Posterior vena cava (tissue), 2 donors: ENCODE data around the gene BRD1. TPM values are rescaled to one million over a fixed set of nuclear protein-coding genes. Genes with fewer than 3 reads are reported as not detected.
A peak's percentile ranks its signal among the peaks of the same experiment; 100 is the strongest.
"Not testable (repeated sequence)": the region's sequence is repeated elsewhere in the genome, so short reads cannot be mapped to it uniquely, and the experiment has no call there.

Source experiments
- DNase-seq: peaks from one replicate; pipeline ENCODE4 v3.0.0-alpha.2; 2020; ENCODE audit warnings: low spot score
- intact Hi-C, 2 donors: fragments of 100-400 bp; cut with DNase I; formaldehyde crosslinking; loops; one replicate each; pipeline versions ENCODE4 v1.14.1 to v1.14.2; 2022 to 2023
- total RNA-seq, 2 donors: library from RNA; stranded (reverse); fragmentation: NEBNext Ultra II Directional; extraction: Animal tissue kit (Norgen Biotek cat#: 25700); gene quantifications; one replicate each; pipeline ENCODE4 v1.2.1, GENCODE V29; 2021
- donor health status: DM: yes; HTN: yes; CAD: no.
- donor health status: DM: yes; HTN: yes; CAD: no.

Gene BRD1
- total RNA-seq, 2 donors from 2014 or later, result 20.8 to 21.7 TPM

- DNase-seq, result peak; percentile 74
Measured at GRCh38 chr22:49765091-49765771, 62.4 kb downstream of the BRD1 start.

GRCh38 chr22:49764127-49764581 lies 63.5 kb downstream of the BRD1 start:
- peak; percentile 73 for DNase-seq
- intact Hi-C loops, result no loop called here

More at GRCh38 chr22:49765091-49765771, 62.4 kb downstream of the BRD1 start:
- intact Hi-C loops, result no loop called here

- intact Hi-C loops, result no loop called here
- DNase-seq, result peak; percentile 66
Measured at GRCh38 chr22:49763696-49764095, 64.0 kb downstream of the BRD1 start.

DNA sequence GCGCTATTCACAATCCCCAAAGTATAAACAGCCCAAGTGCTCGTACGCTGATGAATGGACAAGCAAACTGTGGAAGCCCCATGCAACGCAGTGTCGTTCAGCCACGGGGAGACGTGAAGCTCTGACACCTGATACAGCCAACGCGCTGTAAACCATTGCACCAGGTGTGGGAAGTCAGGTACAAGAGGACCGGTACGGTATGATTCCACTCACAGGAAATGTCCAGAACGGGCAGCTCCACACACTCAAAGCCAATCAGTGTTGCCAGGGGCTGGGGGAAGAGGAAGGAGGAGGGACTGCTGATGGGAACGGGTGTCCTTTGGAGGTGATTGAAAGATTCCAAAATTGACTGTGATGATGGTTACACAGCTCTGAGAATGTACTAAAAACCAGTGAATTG lies 64.5 kb downstream of the BRD1 start:
- intact Hi-C loops, result no loop called here
- no peak for DNase-seq

- DNase-seq, intact Hi-C loops: not testable (repeated sequence)
Measured at GRCh38 chr22:49762571-49762970, 65.1 kb downstream of the BRD1 start.

- intact Hi-C loops, result no loop called here
- DNase-seq, result no peak
Measured at GRCh38 chr22:49761836-49762235, 65.8 kb downstream of the BRD1 start.

DNA sequence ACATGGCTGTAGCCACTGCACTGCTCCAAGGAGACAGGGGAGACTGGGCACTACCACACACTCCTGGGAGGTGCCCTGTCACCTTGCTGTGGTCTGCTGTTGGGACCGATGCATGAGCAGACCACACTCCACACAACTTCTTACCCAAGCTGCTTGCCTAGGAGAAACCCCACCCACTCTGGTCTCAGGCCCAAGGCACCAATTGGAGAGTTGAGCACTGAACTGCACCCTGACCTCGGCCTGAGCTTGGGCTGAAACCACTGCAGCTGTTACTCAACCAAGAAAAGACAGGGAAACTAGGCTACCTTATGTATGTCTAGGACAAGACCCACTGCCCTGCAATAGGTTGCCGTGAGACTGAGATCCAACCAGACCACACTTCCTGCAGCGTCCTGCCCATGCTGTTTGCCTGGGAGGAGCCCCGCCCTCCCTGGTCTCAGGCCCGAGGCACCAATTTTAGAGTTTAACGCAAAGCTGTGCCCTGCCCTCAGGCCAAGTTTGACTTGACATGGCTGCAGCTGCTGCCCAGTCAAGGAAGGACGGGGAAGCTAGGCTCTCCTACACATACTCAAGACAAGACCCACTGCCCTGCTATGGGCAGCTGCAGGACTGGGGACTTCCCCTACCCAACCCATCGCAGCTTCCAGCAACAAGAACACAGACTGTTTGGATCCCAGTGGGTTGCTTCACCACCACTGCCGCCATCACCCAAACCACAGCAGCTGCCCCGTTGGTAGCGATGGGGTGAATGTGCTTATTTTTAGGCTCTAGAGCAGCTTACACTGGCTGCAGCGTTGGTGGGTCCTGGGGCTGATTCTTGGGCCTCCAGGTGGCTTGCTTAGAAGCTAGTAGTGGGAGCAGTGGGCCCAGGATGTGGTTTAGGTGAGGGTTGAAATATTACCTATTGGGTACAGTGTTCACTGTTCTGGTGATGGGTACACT lies 66.8 kb downstream of the BRD1 start:
- no peak for DNase-seq

GRCh38 chr22:49760280-49760629 lies 67.4 kb downstream of the BRD1 start:
- DNase-seq, result no peak
- intact Hi-C loops, result no loop called here

More for the DNA sequence above, 66.8 kb downstream of the BRD1 start:
- intact Hi-C loops, result no loop called here

DNA sequence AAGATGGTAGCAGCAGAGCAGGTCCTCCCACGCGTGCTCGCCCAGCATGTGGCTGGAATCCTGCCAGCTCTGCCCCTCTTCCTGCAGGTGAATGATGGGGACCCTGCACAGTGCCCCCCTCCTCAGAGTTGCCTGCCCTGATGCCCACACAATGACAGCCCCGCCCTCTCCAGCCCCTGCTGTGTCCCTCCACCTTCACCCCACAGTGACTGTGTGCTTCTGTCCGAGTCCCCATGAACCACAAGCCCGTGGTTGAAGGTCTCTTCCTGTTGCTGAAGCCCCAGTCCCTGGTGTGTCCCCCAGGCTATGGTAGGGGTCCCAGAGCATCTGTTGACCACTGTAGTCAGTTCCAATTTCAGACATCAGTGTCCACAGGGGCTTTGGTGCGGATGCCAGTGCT lies 71.0 kb downstream of the BRD1 start:
- no peak for DNase-seq
- intact Hi-C loops, result no loop called here

GRCh38 chr22:49756201-49756600 lies 71.5 kb downstream of the BRD1 start:
- DNase-seq, result no peak

DNA sequence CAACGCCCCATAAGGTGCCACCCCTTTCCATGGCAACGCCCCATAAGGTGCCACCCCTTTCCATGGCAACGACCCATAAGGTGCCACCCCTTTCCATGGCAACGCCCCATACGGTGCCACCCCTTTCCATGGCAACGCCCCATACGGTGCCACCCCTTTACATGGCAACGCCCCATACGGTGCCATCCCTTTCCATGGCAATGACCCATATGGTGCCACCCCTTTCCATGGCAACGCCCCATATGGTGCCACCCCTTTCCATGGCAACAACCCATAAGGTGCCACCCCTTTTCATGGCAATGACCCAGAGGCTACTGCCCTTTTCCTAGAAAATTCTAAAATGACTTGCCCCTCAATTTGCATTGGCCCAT lies 72.1 kb downstream of the BRD1 start:
- DNase-seq, result peak; percentile 15
- intact Hi-C loops, result no loop called here

More at GRCh38 chr22:49756201-49756600, 71.5 kb downstream of the BRD1 start:
- intact Hi-C loops, result no loop called here

DNA sequence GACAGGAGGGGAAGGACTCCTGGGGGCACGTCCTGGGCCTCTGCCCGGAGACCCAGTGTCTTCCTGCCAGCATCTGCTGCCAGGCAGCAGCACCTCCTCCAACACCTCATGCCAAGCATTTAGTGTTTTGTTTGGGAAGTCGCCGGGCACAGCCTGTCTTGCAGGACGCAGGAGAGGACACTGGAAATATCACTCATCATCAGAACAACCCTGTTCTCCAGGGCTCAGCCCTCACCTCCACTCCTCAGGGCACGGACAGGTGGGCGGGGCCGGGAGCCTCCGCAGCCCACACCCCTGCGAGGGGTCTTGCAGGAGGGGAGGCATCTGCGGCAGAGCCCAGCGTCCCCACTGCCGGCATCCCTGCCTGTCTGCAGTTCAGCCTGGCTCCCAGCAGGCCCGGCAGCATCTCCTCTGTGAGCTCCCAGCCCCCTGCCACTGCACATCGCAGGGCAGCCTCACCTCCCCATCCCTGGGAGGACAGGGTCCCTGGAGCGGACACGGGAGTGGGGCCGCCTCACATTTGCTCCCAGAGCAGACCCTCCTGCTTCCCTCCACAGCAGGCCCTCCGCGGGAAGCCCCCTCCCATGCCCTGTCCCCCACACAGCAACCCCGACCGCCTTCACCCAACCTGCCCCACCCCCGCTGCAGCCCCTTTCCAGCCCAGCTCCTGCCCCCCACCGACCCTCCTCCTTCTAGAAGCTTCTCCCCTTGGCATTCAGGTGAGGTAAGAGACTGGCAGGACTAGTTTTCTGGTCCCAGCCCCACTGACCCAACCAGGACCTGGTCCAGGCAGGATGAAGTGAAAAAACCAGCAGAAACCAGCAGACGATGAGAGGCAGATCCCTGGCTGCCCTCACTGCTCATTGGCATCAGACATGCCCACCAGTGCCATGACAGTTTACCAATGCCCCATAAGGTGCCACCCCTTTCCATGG lies 72.7 kb downstream of the BRD1 start:
- intact Hi-C loops, result no loop called here
- DNase-seq, result peak; percentile 68

DNA sequence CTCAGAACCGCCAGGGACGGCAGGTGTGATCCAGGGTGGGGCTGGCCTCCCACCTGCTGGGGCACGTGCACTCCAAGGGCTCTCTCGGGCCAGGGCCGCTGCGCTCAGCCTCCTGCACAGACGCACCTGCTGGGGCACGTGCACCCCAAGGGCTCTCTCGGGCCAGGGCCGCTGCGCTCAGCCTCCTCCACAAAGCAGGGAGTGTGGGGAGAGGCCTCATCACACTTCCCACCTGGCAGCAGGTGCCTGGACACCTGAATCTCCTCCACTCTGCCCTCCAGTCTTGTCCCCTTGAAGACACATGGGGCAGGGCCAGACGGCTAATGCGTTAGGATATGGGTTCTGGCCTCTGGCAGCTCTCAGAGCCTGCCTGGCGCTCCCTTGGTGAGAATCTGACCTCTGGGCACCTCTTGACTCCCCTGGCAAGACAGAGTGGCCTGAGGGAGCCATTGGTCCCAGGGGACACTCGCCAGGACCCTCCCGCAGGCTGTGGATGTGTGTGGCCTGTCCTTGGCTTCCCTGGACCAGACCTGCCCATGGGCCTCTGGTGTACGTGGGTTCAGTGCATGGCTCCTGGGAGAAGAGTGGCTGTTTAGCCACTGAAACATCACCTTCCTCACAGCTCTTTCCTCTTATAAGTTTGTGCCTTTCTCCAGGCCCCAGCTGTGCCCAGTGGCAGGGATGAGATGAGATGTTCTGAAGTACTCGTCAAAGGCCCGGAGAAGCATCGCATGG lies 73.5 kb downstream of the BRD1 start:
- DNase-seq, result peak; percentile 58
- intact Hi-C loops, result no loop called here

- DNase-seq, result peak; percentile 61
- intact Hi-C loops, result no loop called here
Measured at GRCh38 chr22:49753276-49753890, 74.3 kb downstream of the BRD1 start.

DNA sequence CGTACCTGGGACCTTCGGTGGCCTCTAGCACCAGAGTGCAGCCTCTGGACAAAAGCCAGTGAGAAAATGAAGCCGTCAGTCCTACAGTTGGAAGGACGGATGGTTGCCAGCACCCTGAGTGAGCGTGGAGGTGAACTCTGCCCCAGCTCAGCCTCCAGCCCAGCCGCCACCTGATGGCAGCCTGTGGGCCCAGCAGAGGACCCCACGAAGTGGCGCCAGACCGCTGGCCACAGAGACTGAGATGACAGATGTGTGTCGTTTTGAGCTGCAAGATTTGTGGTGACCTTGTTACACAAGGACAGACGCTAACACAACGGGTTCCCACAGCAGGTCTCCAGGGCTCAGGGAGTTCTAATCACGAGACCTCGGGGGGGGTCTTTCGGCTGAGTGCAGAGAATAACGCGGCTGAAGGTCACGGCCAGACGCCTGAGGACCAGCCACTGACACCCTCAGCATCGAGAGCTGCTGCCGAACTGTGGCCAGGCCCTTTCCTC lies 75.0 kb downstream of the BRD1 start:
- peak; percentile 64 for DNase-seq
- intact Hi-C loops, result no loop called here

DNA sequence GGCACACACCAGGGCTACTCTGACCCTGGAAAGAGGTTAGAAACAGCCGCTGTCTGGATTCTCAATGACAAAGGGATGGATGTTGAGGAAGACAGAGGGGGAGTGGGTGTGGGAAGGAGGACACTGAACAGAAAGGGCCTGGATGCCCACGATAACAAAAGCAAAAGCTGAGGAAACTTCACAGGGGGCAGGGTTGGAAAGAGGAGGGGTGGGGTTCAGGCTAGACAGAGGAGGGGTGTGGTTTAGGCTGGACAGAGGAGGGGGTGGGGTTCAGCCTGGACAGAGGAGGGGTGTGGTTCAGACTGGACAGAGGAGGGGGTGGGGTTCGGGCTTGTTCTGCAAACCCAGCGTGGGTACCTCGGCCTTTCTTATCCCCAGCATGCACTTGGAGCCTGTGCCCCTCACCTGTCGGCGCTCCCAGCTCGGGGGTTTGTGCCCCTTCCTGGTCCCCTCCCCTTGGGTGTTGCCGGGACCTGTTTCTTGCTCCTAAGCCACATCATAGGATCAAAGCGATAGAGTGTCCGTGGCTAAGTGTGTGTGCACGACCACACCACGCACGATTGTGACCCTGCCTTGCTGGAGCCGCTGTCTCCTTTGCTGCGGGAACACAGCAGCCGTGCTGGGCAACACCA lies 75.6 kb downstream of the BRD1 start:
- intact Hi-C loops, result no loop called here
- DNase-seq, result peak; percentile 63

DNA sequence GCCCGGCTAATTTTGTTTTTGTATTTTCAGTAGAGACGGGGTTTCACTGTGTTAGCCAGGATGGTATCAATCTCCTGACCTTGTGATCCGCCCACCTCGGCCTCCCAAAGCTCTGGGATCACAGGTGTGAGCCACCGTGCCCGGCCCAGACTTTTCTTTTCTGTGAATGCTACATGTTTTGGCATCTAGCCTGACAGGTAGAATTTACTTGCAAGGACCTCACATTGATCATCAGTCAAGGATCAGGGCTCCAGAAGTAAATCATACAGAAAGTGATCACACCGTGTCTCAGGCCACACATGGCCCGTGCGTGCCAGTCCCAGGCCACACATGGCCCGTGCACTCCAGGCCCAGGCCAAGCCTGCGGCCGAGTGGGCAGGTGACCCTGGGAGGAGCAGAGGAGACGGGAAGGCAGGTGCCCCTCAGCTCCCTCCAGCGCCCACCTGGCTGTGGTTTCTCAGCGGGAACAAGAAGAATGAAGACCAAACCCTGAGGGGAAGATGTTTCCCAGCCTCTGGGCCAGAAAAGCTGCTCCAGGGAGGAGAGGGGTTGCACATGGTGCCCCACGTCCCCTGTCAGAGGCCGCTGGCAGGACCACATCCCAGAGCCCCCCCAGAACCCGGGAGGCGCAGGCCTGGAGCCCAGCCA lies 76.2 kb downstream of the BRD1 start:
- peak; percentile 67 for DNase-seq
- intact Hi-C loops, result no loop called here
